Embryonic facial prominence (tissue), 1 donor: ENCODE data around the gene OR10H2.
"Not testable (repeated sequence)": the region's sequence is repeated elsewhere in the genome, so short reads cannot be mapped to it uniquely, and the experiment has no call there.

Experiments used
- DNase-seq: peaks from one replicate; pipeline ENCODE4 v3.0.0-alpha.2; 2016; ENCODE audit errors: extremely low spot score

OR10H2 gene

GRCh38 chr19:15759962-15760565, 32.2 kb downstream of the OR10H2 start:
- DNase-seq, result no peak

- DNase-seq, result no peak
Measured at GRCh38 chr19:15769586-15769985, 41.8 kb downstream of the OR10H2 start.

GRCh38 chr19:15774159-15774558, 46.3 kb downstream of the OR10H2 start:
- DNase-seq, result not testable (repeated sequence)

- DNase-seq, result no peak
Measured at GRCh38 chr19:15775249-15775648, 47.4 kb downstream of the OR10H2 start.

DNA sequence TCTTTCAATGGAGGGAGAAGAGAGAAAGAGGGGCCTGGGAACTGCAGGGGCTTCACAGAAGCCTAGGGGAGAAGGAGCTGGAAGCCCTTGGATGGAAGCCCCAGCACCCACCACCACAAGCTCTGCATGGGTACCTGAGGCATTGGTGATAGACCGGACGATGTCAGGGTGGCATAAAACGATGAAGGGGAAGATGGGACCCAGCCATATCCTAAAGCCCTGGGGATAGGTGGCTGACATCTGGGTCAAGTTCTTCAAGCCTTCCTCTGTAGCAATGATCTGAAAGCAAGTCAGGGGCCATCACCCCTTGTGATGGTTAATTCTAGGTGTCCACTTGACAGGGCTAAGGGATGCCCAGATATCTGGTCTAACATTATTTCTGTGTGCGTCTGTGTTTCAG, 48.4 kb downstream of the OR10H2 start:
- DNase-seq, result no peak

GRCh38 chr19:15776991-15777970, 49.5 kb downstream of the OR10H2 start:
- DNase-seq, result no peak
